Keratinocyte (primary cell): Measurements from ENCODE around the gene CASP8. TPM values are rescaled to one million over a fixed set of nuclear protein-coding genes. Genes with fewer than 3 reads are reported as not detected.

ENCODE experiments used
- DNase-seq: peaks from one replicate; pipeline ENCODE4 v3.0.0-alpha.2; 2011; ENCODE audit warnings: low read depth, missing footprints, low spot score
- FAIRE-seq: peaks from 2 replicates; lab custom pipeline; 2011; peaks lifted over from hg19 to GRCh38; lab: Jason Lieb, UNC
- H2AFZ ChIP-seq: 2 replicates; pipeline ENCODE4 v1.6.0; 2012; ENCODE audit warnings: low read length, control low read depth, inconsistent platforms; ENCODE audit not compliant: control insufficient read depth
- H3K27ac ChIP-seq: 2 replicates; pipeline ENCODE4 v1.5.1; 2011; ENCODE audit warnings: low read length; ENCODE audit not compliant: control insufficient read depth, insufficient read depth
- H3K27me3 ChIP-seq: 3 replicates; pipeline ENCODE4 v1.6.0; 2011; ENCODE audit warnings: low read length; ENCODE audit not compliant: control insufficient read depth, insufficient read depth; ENCODE audit errors: extremely low read depth
- H3K36me3 ChIP-seq, 2 experiments: 2 replicates in 1 of 2; 3 replicates in 1 of 2; pipeline ENCODE4 v1.5.1; 2011; ENCODE audit warnings: low read length in 2 of 2, mild to moderate bottlenecking in 1 of 2; ENCODE audit not compliant: control insufficient read depth in 2 of 2, insufficient read depth in 2 of 2; ENCODE audit errors: extremely low read depth in 1 of 2
- H3K4me1 ChIP-seq: 3 replicates; pipeline ENCODE4 v1.5.1; 2011; ENCODE audit warnings: low read length; ENCODE audit not compliant: control insufficient read depth, insufficient read depth; ENCODE audit errors: extremely low read depth
- H3K4me2 ChIP-seq: 3 replicates; pipeline ENCODE4 v1.6.0; 2011; ENCODE audit warnings: low read depth, low read length; ENCODE audit not compliant: control insufficient read depth, insufficient read depth; ENCODE audit errors: extremely low read depth
- H3K4me3 ChIP-seq, 3 experiments: fragments of 200-600 bp in 1 of 3; sonication (generic) in 1 of 3; 2 replicates in 2 of 3; 3 replicates in 1 of 3; pipeline ENCODE4 v1.5.1; 2011 to 2016; ENCODE audit warnings: low read length in 3 of 3, mild to moderate bottlenecking in 3 of 3, control low read depth in 2 of 3, inconsistent platforms in 1 of 3, low read depth in 1 of 3, mixed read lengths in 1 of 3, mixed run types in 1 of 3, moderate library complexity in 1 of 3; ENCODE audit not compliant: control insufficient read depth in 2 of 3, insufficient read depth in 2 of 3; ENCODE audit errors: extremely low read depth in 1 of 3
- H3K79me2 ChIP-seq: 2 replicates; pipeline ENCODE4 v1.6.0; 2012; ENCODE audit warnings: low read length; ENCODE audit not compliant: control insufficient read depth, insufficient read depth
- H3K9ac ChIP-seq: 3 replicates; pipeline ENCODE4 v1.6.0; 2011; ENCODE audit warnings: low read length; ENCODE audit not compliant: control insufficient read depth, insufficient read depth; ENCODE audit errors: extremely low read depth
- H3K9me1 ChIP-seq: 3 replicates; pipeline ENCODE4 v1.6.0; 2011; ENCODE audit warnings: low read length; ENCODE audit not compliant: control insufficient read depth, insufficient read depth; ENCODE audit errors: extremely low read depth
- H3K9me3 ChIP-seq: 2 replicates; pipeline ENCODE4 v1.5.1; 2012; ENCODE audit warnings: low read depth, low read length; ENCODE audit not compliant: control insufficient read depth
- H4K20me1 ChIP-seq: 3 replicates; pipeline ENCODE4 v1.6.0; 2011; ENCODE audit warnings: low read length; ENCODE audit not compliant: control insufficient read depth, insufficient read depth; ENCODE audit errors: extremely low read depth
- CTCF ChIP-seq, 3 experiments: IDR thresholded peaks in 1 of 3; conservative IDR thresholded peaks in 1 of 3; optimal IDR thresholded peaks in 1 of 3; 2 replicates in 2 of 3; 3 replicates in 1 of 3; pipeline versions ENCODE3 to v1.5.1; 2011; ENCODE audit warnings: low read length in 3 of 3, mild to moderate bottlenecking in 3 of 3, moderate library complexity in 2 of 3, control low read depth in 1 of 3, inconsistent platforms in 1 of 3; ENCODE audit not compliant: insufficient read depth in 2 of 3; ENCODE audit errors: extremely low read depth in 1 of 3
- EZH2 ChIP-seq: IDR thresholded peaks from one replicate; pipeline ENCODE4 v1.6.1; 2012; ENCODE audit warnings: inconsistent platforms, mild to moderate bottlenecking, low read length, moderate library complexity
- dilution Hi-C: fragments of 300-500 bp; cut with MboI; formaldehyde crosslinking; loops from one replicate; pipeline ENCODE4 v1.7.0; 2020; ENCODE audit warnings: low sequenced_read_pairs; ENCODE audit not compliant: extremely low pct_ligation_motif_present
- polyA plus RNA-seq, 5 experiments: library from polyadenylated mRNA; depleted of rRNA in 3 of 5; stranded (reverse) in 3 of 5; stranded (forward) in 1 of 5; unstranded in 1 of 5; fragments of >200 nt; gene quantifications; 1 replicate in 1 of 5; 2 replicates in 3 of 5; 3 replicates in 1 of 5; pipeline versions ENCODE4 v1.2.1 to v1.2.3, GENCODE V29; 2011 to 2012; ENCODE audit warnings: missing spikeins in 2 of 5, low read depth in 1 of 5, low replicate concordance in 1 of 5

The CASP8 gene
- polyA plus RNA-seq, 1 donor (not counting 4 experiments of a cell fraction or from before 2014, with no cell fraction given): 27.0 TPM

DNA sequence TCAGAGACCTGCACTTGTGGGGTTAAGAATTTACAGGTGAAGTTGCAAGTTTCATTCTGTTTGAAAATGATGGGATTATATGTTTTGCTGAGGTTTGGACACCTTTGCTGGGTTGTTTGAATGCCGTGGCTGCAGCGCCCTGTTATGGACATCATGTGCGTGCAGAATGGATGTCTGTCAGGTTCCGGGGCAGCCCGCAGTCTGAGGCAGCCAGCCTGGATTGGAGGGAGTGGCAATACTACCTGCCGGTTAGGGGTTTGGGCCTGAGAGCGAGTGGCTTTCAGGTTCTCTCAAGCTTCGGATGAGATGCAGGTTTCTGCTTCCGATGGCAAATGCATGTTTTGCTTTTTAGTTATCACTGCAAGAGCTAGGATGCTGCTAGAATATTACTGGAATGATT is 1.1 kb downstream of the CASP8 start:
- no peaks in the 10 kb centered on the region for H3K9me1 ChIP-seq
- H2AFZ ChIP-seq: no peak overlapping the region
- peak overlapping the region in 1 of 3 experiments; percentile 10 for H3K4me3 ChIP-seq
- no peak overlapping the region for H3K27ac ChIP-seq
- dilution Hi-C loops: no loop called here
- no peak overlapping the region for H3K9ac ChIP-seq
- H4K20me1 ChIP-seq: no peaks in the 10 kb centered on the region
- peaks cover 0 to 1% of the 10 kb centered on the region in 2 experiments for H3K36me3 ChIP-seq
- TF ChIP-seq CTCF (optimal IDR thresholded peaks at IDR 0.05 in 1 of 3, IDR thresholded peaks at IDR 0.05 in 1 of 3, conservative IDR thresholded peaks at IDR 0.05 in 1 of 3; ENCODE audit: extremely low read depth in 1 of 3, insufficient read depth in 2 of 3, low read length in 3 of 3) (no peak), EZH2 (no peak)
- no peak for DNase-seq
- no peaks in the 10 kb centered on the region for H3K9me3 ChIP-seq
- H3K79me2 ChIP-seq: peaks cover 30% of the 10 kb centered on the region
- FAIRE-seq: no peak
- no peaks in the 10 kb centered on the region for H3K27me3 ChIP-seq
- H3K4me2 ChIP-seq: peak overlapping the region; percentile 40
- peaks cover 20% of the 10 kb centered on the region for H3K4me1 ChIP-seq

DNA sequence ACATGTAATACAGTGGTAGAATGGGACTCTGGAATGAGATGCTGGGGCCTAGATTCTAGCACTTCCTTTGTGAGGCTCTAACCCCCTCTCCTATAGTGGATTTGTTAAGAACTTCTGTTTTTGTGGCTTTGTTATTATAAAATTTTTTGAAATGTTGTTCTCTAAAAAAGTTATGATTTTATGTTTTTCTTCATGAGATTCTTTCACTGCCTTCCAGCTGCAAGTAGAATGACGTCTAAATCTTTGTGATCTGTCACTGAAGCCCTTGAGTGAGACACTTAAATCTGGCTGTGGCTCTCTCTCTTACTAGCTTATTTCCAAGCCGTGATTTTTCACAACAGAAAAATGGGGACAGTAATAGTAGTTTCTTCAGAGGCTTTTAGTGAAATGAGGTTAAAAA is 1.6 kb downstream of the CASP8 start:
- no peak overlapping the region for H3K4me3 ChIP-seq
- peak overlapping the region; percentile 40 for H3K4me2 ChIP-seq
- H3K36me3 ChIP-seq: peaks cover 1 to 4% of the 10 kb centered on the region in 2 experiments

More for the DNA sequence above, 1.6 kb downstream of the CASP8 start:
- Histone ChIP-seq H2AFZ (no peak overlapping the region), H3K9me3 (no peaks in the 10 kb centered on the region), H3K9me1 (no peaks in the 10 kb centered on the region), H3K4me1 (peaks cover 20% of the 10 kb centered on the region), H3K9ac (no peak overlapping the region), H3K27ac (no peak overlapping the region), H3K79me2 (peaks cover 30% of the 10 kb centered on the region), H3K27me3 (no peaks in the 10 kb centered on the region), H4K20me1 (no peaks in the 10 kb centered on the region)
- no peak for DNase-seq
- dilution Hi-C loops: no loop called here
- TF ChIP-seq EZH2 (no peak), CTCF (optimal IDR thresholded peaks at IDR 0.05 in 1 of 3, IDR thresholded peaks at IDR 0.05 in 1 of 3, conservative IDR thresholded peaks at IDR 0.05 in 1 of 3; ENCODE audit: extremely low read depth in 1 of 3, insufficient read depth in 2 of 3, low read length in 3 of 3) (no peak)
- FAIRE-seq: no peak
